ENCODE measurements around the gene MAP6. TPM values are rescaled to one million over a fixed set of nuclear protein-coding genes. Genes with fewer than 3 reads are reported as not detected.

Gene MAP6
- total RNA-seq, 1 experiment from 2014 or later, result 22.8 TPM

- BruUV-seq (replicated peaks), result no TSS peak
- intact Hi-C loops (cut with micrococcal nuclease; ENCODE audit: unreplicated experiment), result no loop called here
- peak in 1 of 2 experiments; percentile 52 for DNase-seq
- TF ChIP-seq CTCF (IDR thresholded peaks at IDR 0.05; ENCODE audit: insufficient read depth in 1 of 2, low read depth in 1 of 2, low read length in 1 of 2, severe bottlenecking in 1 of 2, unreplicated experiment in 1 of 2), result no peak
- Histone ChIP-seq H3K27me3 (replicated peaks; ENCODE audit: control insufficient read depth, insufficient read depth, low read length) (no peaks in the 10 kb centered on the region), H3K36me3 (ENCODE audit: control insufficient read depth, insufficient read depth, low read length) (no peaks in the 10 kb centered on the region), H3K9me3 (no peaks in the 10 kb centered on the region), H3K4me1 (peaks cover 26% of the 10 kb centered on the region), H3K4me3 (ENCODE audit: low read depth, low read length) (no peak overlapping the region)
- Mint-ChIP-seq H3K36me3 (ENCODE audit: insufficient read depth, unreplicated experiment) (no peaks in the 10 kb centered on the region), H3K27ac (ENCODE audit: unreplicated experiment) (peak overlapping the region; percentile 82), H3K4me1 (ENCODE audit: low read depth, unreplicated experiment) (peaks cover 45% of the 10 kb centered on the region), H3K9me3 (ENCODE audit: unreplicated experiment) (peaks cover 3% of the 10 kb centered on the region), H3K4me3 (ENCODE audit: unreplicated experiment) (no peak overlapping the region), H3K27me3 (ENCODE audit: insufficient read depth, unreplicated experiment) (no peaks in the 10 kb centered on the region)
- CTCF ChIA-PET, result interaction anchor here (1.0 to 1.7 kb wide), 4 partner anchors 20 to 110 kb away, joined by 3 to 10 read pairs (median 4); no protein-coding TSS in a partner anchor
- POLR2A ChIA-PET, result interaction anchor here (2.2 kb wide), 1 partner anchor 8 kb away, joined by 17 read pairs; the partner anchor contains the start of gene SERPINH1
These were observed 114.4 kb downstream of the MAP6 start for GRCh38 chr11:75554258-75555022.

GRCh38 chr11:75553889-75554257 lies 115.0 kb downstream of the MAP6 start:
- no TSS peak for BruUV-seq (replicated peaks)
- Mint-ChIP-seq H3K9me3 (ENCODE audit: unreplicated experiment) (peaks cover 8% of the 10 kb centered on the region), H3K27ac (ENCODE audit: unreplicated experiment) (peak overlapping the region; percentile 82), H3K27me3 (ENCODE audit: insufficient read depth, unreplicated experiment) (no peaks in the 10 kb centered on the region), H3K4me1 (ENCODE audit: low read depth, unreplicated experiment) (peaks cover 44% of the 10 kb centered on the region), H3K4me3 (ENCODE audit: unreplicated experiment) (no peak overlapping the region), H3K36me3 (ENCODE audit: insufficient read depth, unreplicated experiment) (no peaks in the 10 kb centered on the region)
- Histone ChIP-seq H3K9me3 (no peaks in the 10 kb centered on the region), H3K36me3 (ENCODE audit: control insufficient read depth, insufficient read depth, low read length) (no peaks in the 10 kb centered on the region), H3K27me3 (replicated peaks; ENCODE audit: control insufficient read depth, insufficient read depth, low read length) (no peaks in the 10 kb centered on the region), H3K4me3 (ENCODE audit: low read depth, low read length) (no peak overlapping the region), H3K4me1 (peaks cover 20% of the 10 kb centered on the region)
- TF ChIP-seq CTCF (IDR thresholded peaks at IDR 0.05; ENCODE audit: insufficient read depth in 1 of 2, low read depth in 1 of 2, low read length in 1 of 2, severe bottlenecking in 1 of 2, unreplicated experiment in 1 of 2), result no peak
- POLR2A ChIA-PET, result interaction anchor here (2.2 kb wide), 1 partner anchor 9 kb away, joined by 17 read pairs; the partner anchor contains the start of gene SERPINH1
- intact Hi-C loops (cut with micrococcal nuclease; ENCODE audit: unreplicated experiment), result no loop called here
- no peak for DNase-seq
- CTCF ChIA-PET, result interaction anchor here (1.0 to 1.7 kb wide), 4 partner anchors 21 to 109 kb away, joined by 3 to 10 read pairs (median 4); no protein-coding TSS in a partner anchor

GRCh38 chr11:75553182-75553581 lies 115.7 kb downstream of the MAP6 start:
- Mint-ChIP-seq H3K36me3 (ENCODE audit: insufficient read depth, unreplicated experiment) (no peaks in the 10 kb centered on the region), H3K4me3 (ENCODE audit: unreplicated experiment) (no peak overlapping the region), H3K9me3 (ENCODE audit: unreplicated experiment) (peaks cover 9% of the 10 kb centered on the region), H3K27me3 (ENCODE audit: insufficient read depth, unreplicated experiment) (no peaks in the 10 kb centered on the region), H3K4me1 (ENCODE audit: low read depth, unreplicated experiment) (peaks cover 39% of the 10 kb centered on the region), H3K27ac (ENCODE audit: unreplicated experiment) (no peak overlapping the region)
- ChIA-PET CTCF (interaction anchor here (0.6 to 1.7 kb wide), 4 partner anchors 10 to 102 kb away, joined by 3 to 10 read pairs (median 3); no protein-coding TSS in a partner anchor), POLR2A (interaction anchor here (0.5 to 2.2 kb wide), 2 partner anchors 9 to 201 kb away, joined by 7 to 17 read pairs; partner anchors contain the start of gene SERPINH1)
- TF ChIP-seq CTCF (IDR thresholded peaks at IDR 0.05; ENCODE audit: insufficient read depth in 1 of 2, low read depth in 1 of 2, low read length in 1 of 2, severe bottlenecking in 1 of 2, unreplicated experiment in 1 of 2), result no peak
- no peak for DNase-seq
- Histone ChIP-seq H3K4me3 (ENCODE audit: low read depth, low read length) (no peak overlapping the region), H3K27me3 (replicated peaks; ENCODE audit: control insufficient read depth, insufficient read depth, low read length) (no peaks in the 10 kb centered on the region), H3K9me3 (no peaks in the 10 kb centered on the region), H3K36me3 (ENCODE audit: control insufficient read depth, insufficient read depth, low read length) (no peaks in the 10 kb centered on the region), H3K4me1 (peaks cover 13% of the 10 kb centered on the region)
- intact Hi-C loops (cut with micrococcal nuclease; ENCODE audit: unreplicated experiment), result no loop called here
- BruUV-seq (replicated peaks), result no TSS peak

All from Caco-2 (cell line).